ENCODE results near the gene NRIP1. TPM values are rescaled to one million over a fixed set of nuclear protein-coding genes. Genes with fewer than 3 reads are reported as not detected.

Gene NRIP1
- total RNA-seq, 2 donors from 2014 or later = 11.9 to 30.9 TPM

DNA sequence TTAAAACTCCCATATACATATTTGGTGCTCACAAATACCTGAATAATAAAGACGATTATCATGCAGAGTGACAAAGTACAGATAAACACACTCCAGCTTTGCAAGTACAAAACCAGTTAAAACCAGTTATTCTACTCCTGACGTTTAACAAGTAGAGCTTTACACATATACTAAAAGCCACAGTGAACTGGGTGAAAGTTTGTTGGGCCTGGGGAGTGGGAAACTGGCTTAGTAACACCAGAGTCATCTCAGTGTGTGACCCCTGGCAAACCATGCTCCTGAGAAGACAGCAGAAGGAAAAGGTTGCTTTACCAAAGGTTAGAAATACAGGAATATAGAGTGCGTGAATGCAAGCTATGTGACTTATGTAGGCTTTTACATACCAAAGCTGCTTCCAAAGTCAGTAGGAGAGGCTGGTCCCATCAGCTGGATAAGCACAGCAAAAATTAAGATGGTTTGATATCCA lies 148.1 kb downstream of the NRIP1 start:
- H3K9me3 ChIP-seq = no peaks in the 10 kb centered on the region
- H3K4me1 ChIP-seq (ENCODE audit: control insufficient read depth in 1 of 2, low read depth in 2 of 2) = no peaks in the 10 kb centered on the region
- ATAC-seq (ENCODE audit: insufficient number of reproducible peaks, low FRiP score, low read depth) (no peak), DNase-seq (ENCODE audit: low spot score) (no peak)
- H3K36me3 ChIP-seq = no peaks in the 10 kb centered on the region
- no peak overlapping the region for H3K27ac ChIP-seq
- H3K4me3 ChIP-seq = no peak overlapping the region
- TF ChIP-seq, protein P1, sequence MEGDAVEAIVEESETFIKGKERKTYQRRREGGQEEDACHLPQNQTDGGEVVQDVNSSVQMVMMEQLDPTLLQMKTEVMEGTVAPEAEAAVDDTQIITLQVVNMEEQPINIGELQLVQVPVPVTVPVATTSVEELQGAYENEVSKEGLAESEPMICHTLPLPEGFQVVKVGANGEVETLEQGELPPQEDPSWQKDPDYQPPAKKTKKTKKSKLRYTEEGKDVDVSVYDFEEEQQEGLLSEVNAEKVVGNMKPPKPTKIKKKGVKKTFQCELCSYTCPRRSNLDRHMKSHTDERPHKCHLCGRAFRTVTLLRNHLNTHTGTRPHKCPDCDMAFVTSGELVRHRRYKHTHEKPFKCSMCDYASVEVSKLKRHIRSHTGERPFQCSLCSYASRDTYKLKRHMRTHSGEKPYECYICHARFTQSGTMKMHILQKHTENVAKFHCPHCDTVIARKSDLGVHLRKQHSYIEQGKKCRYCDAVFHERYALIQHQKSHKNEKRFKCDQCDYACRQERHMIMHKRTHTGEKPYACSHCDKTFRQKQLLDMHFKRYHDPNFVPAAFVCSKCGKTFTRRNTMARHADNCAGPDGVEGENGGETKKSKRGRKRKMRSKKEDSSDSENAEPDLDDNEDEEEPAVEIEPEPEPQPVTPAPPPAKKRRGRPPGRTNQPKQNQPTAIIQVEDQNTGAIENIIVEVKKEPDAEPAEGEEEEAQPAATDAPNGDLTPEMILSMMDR (IDR thresholded peaks at IDR 0.05) = no peak
- no peaks in the 10 kb centered on the region for H3K27me3 ChIP-seq (replicated peaks; ENCODE audit: insufficient read depth)

DNA sequence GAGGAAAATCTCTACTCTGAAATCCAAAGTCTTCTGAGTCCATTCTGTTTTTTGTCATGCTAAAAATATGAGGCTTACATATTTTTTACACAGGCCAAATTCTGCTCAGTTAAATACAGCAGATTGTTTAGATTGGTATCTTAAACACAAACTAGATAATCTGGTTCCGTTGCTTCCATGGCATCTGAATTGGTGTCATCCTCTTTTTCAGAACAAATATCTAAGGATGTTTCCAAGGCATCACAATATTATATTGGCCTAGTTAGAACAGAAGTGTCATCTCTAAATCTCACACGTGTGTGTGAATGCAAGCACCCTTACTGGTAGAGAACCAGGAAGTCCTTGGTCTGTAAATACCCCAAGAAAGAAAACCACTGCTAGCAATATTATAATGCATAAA lies 151.2 kb downstream of the NRIP1 start:
- Histone ChIP-seq H3K4me1 (ENCODE audit: control insufficient read depth in 1 of 2, low read depth in 2 of 2) (no peaks in the 10 kb centered on the region), H3K9me3 (no peaks in the 10 kb centered on the region), H3K4me3 (no peak overlapping the region), H3K27ac (no peak overlapping the region), H3K27me3 (replicated peaks; ENCODE audit: insufficient read depth) (no peaks in the 10 kb centered on the region), H3K36me3 (no peaks in the 10 kb centered on the region)
- ATAC-seq (ENCODE audit: insufficient number of reproducible peaks, low FRiP score, low read depth) (no peak), DNase-seq (ENCODE audit: low spot score) (no peak)
- TF ChIP-seq, protein P1 (IDR thresholded peaks at IDR 0.05) = no peak

DNA sequence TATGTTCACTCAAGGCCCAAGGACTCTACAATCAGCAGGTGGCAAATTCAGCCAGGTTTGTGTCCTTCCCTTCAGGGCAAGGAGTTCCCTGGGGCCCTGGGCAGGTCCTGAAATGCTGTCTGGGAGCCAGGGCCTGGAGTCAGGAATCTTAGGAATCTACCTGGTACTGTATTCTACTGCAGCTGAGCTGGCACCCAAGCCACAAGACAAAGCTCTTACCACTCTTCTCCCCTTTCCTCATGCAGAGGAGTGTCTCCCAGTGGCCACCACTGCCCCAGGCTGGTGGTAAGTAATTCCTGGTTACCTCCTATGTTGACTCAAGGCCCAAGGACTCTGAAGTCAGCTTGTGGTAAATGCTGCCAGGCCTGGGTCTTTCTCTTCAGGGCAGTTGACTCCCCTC lies 153.4 kb downstream of the NRIP1 start:
- no peak overlapping the region for H3K4me3 ChIP-seq
- no peaks in the 10 kb centered on the region for H3K27me3 ChIP-seq (replicated peaks; ENCODE audit: insufficient read depth)
- no peak overlapping the region for H3K27ac ChIP-seq
- TF ChIP-seq, protein P1 (IDR thresholded peaks at IDR 0.05) = no peak
- no peaks in the 10 kb centered on the region for H3K4me1 ChIP-seq (ENCODE audit: control insufficient read depth in 1 of 2, low read depth in 2 of 2)
- DNase-seq (ENCODE audit: low spot score) (no peak), ATAC-seq (ENCODE audit: insufficient number of reproducible peaks, low FRiP score, low read depth) (no peak)
- no peaks in the 10 kb centered on the region for H3K9me3 ChIP-seq
- no peaks in the 10 kb centered on the region for H3K36me3 ChIP-seq
